GM19035 (cell line): ENCODE results near the gene PEPD.

Experiments
- ATAC-seq: cut with Tn5 transposase; IDR thresholded peaks from one replicate; pipeline ENCODE4 v1.9.1; 2021; ENCODE audit not compliant: unreplicated experiment

PEPD gene

GRCh38 chr19:33426621-33427361, 94.8 kb downstream of the PEPD start:
- no peak for ATAC-seq

- ATAC-seq, result no peak
Observed at GRCh38 chr19:33424181-33424580, 97.4 kb downstream of the PEPD start.

GRCh38 chr19:33422369-33423180, 99.0 kb downstream of the PEPD start:
- ATAC-seq, result no peak

GRCh38 chr19:33421368-33421767, 100.2 kb downstream of the PEPD start:
- ATAC-seq, result no peak

GRCh38 chr19:33420821-33421220, 100.8 kb downstream of the PEPD start:
- no peak for ATAC-seq

- ATAC-seq, result no peak
Observed at GRCh38 chr19:33419788-33420130, 101.8 kb downstream of the PEPD start.

- ATAC-seq, result no peak
Observed at GRCh38 chr19:33418871-33419787, 102.5 kb downstream of the PEPD start.

GRCh38 chr19:33418461-33418860, 103.1 kb downstream of the PEPD start:
- ATAC-seq, result no peak

GRCh38 chr19:33417751-33418150, 103.8 kb downstream of the PEPD start:
- ATAC-seq, result no peak

- ATAC-seq, result no peak
Observed at GRCh38 chr19:33416307-33417215, 105.0 kb downstream of the PEPD start.

GRCh38 chr19:33414667-33415605, 106.7 kb downstream of the PEPD start:
- no peak for ATAC-seq

- no peak for ATAC-seq
Observed at GRCh38 chr19:33413868-33414666, 107.5 kb downstream of the PEPD start.

GRCh38 chr19:33413426-33413725, 108.2 kb downstream of the PEPD start:
- ATAC-seq, result no peak

GRCh38 chr19:33412601-33413425, 108.8 kb downstream of the PEPD start:
- ATAC-seq, result no peak

GRCh38 chr19:33411621-33412180, 109.9 kb downstream of the PEPD start:
- no peak for ATAC-seq

GRCh38 chr19:33410915-33411401, 110.6 kb downstream of the PEPD start:
- ATAC-seq, result no peak
